K562 (cell line): ENCODE data around the gene SPEF1. TPM values are rescaled to one million over a fixed set of nuclear protein-coding genes. Genes with fewer than 3 reads are reported as not detected.
A peak's percentile ranks its signal among the peaks of the same experiment; 100 is the strongest.

Experiments
- GABPB1 ChIP-seq: sonication (generic); formaldehyde crosslinking; IDR thresholded peaks from 2 replicates; pipeline ENCODE4 v1.8.0; 2022; ENCODE audit warnings: mild to moderate bottlenecking, missing genetic modification reagents
- KAT7 ChIP-seq: sonication (generic); formaldehyde crosslinking; IDR thresholded peaks from 2 replicates; pipeline ENCODE4 v1.8.0; 2022; ENCODE audit warnings: missing genetic modification reagents, mild to moderate bottlenecking, borderline replicate concordance
- MAFK ChIP-seq: IDR thresholded peaks from 2 replicates; pipeline ENCODE4 v1.6.1; 2011; ENCODE audit warnings: low read length, improper control_type of control experiment
- NR2C2 ChIP-seq, 2 experiments: fragments of 200-800 bp in 1 of 2; sonication (Bioruptor generic) in 1 of 2; sonication (generic) in 1 of 2; formaldehyde crosslinking in 1 of 2; IDR thresholded peaks; 2 replicates each; pipeline versions ENCODE4 v1.6.1 to v1.8.0; 2016 to 2022; ENCODE audit warnings: mild to moderate bottlenecking in 1 of 2, missing compliant biosample characterization in 1 of 2, missing genetic modification characterization in 1 of 2, missing genetic modification reagents in 1 of 2
- POLR2B ChIP-seq: fragments of 450-650 bp; IDR thresholded peaks from 2 replicates; pipeline ENCODE4 v1.6.1; 2018; ENCODE audit warnings: low read depth; ENCODE audit not compliant: partially characterized antibody
- POLR3A ChIP-seq: IDR thresholded peaks from 2 replicates; pipeline ENCODE4 v1.6.1; 2011; ENCODE audit warnings: borderline replicate concordance, mild to moderate bottlenecking, moderate library complexity; ENCODE audit not compliant: insufficient read length, insufficient read depth; ENCODE audit errors: extremely low read depth
- RAD51 ChIP-seq: fragments of 450-650 bp; IDR thresholded peaks from 2 replicates; pipeline ENCODE4 v1.7.1; 2016; ENCODE audit warnings: low read depth, mild to moderate bottlenecking, borderline replicate concordance
- RHOXF2B ChIP-seq: fragments of 250-450 bp; sonication (Bioruptor Pico); conservative IDR thresholded peaks from 2 replicates; pipeline ENCODE4 v1.5.1; 2021
- TAF7 ChIP-seq: fragments of 450-650 bp; IDR thresholded peaks from 2 replicates; pipeline ENCODE4 v1.6.1; 2016; ENCODE audit warnings: missing genetic modification characterization, missing compliant biosample characterization
- ZNF23 ChIP-seq: fragments of 250-450 bp; sonication (Bioruptor Pico); IDR thresholded peaks from 2 replicates; pipeline ENCODE4 v1.4.0; 2020; ENCODE audit warnings: mild to moderate bottlenecking
- ZNF444 ChIP-seq: fragments of 250-450 bp; sonication (Bioruptor Pico); IDR thresholded peaks from 2 replicates; pipeline ENCODE4 v1.4.0; 2020; ENCODE audit warnings: mild to moderate bottlenecking, moderate library complexity
- polyA plus RNA-seq, 8 experiments: library from polyadenylated mRNA; depleted of rRNA in 4 of 8; stranded (reverse) in 5 of 8; unstranded in 3 of 8; fragments of >200 nt; fragmentation: Nextera tagmentation in 2 of 8; fragmentation: Illumina TruSeq in 1 of 8; extraction: Ambion mirVana in 2 of 8; extraction: Trizol in 1 of 8; gene quantifications; 2 replicates each; pipeline versions ENCODE4 v1.2.1 to v1.2.3, GENCODE V29; 2011 to 2014; ENCODE audit warnings: inconsistent platforms in 1 of 8, missing spikeins in 1 of 8
- total RNA-seq, 7 experiments: library from RNA; depleted of rRNA in 6 of 7; stranded (reverse); fragments of >200 nt in 6 of 7; fragmentation: Illumina TruSeq in 2 of 7; extraction: Trizol in 2 of 7; gene quantifications; 2 replicates each; pipeline versions ENCODE4 v1.2.1 to v1.2.3, GENCODE V29; 2011 to 2021; ENCODE audit warnings: low replicate concordance in 1 of 7
- TF ChIP-seq, protein P1 (sequence below): fragments of 450-650 bp; formaldehyde crosslinking; IDR thresholded peaks from 2 replicates; pipeline ENCODE4 v1.4.0; 2020; ENCODE audit warnings: mild to moderate bottlenecking, mixed read lengths
- TF ChIP-seq, protein P2 (sequence below): sonication (generic); formaldehyde crosslinking; IDR thresholded peaks from 2 replicates; pipeline ENCODE4 v1.8.1; 2022; ENCODE audit warnings: missing genetic modification reagents

Gene SPEF1
- total and polyA plus RNA-seq, 9 of the 15 experiments (the other 6 are each of a cell fraction or from before 2014, with no cell fraction given) = not detected

DNA sequence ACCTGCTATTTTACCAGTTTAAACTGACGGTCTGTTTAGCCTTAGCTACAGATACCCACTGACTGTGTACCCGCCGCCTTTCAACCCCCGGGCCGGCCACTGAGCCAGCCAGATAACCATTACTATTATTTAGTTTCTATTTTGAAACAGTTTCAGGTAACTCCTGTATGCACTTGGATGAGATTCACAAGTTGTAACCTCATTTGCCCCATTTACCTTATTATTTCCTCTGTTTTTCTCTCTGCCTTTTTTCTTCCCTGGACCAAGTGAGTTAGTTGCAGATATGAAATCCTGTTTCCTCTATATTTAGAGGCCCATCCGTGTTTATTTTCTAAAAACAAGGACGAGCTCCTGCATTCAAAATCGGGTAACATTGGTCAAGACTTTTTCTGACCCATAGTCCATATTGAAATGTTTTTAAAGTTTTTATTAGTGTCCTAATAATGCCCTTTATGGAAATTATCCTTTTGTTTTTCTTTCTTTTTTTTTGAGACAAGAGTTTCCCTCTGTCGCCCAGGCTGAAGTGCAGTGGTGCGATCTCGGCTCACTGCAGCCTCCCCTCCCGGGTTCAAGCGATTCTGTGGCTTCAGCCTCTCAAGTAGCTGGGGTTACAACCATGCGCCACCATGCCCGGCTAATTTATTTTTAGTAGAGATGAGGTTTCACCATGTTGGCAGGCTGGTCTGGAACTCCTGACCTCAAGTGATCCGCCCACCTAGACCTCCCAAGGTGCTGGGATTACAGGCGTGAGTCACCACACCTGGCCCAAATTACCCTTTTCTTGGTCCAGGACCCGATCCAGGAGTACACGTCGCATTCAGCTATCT is 39.9 kb upstream of the SPEF1 start (continued):
- TF ChIP-seq, protein P1, sequence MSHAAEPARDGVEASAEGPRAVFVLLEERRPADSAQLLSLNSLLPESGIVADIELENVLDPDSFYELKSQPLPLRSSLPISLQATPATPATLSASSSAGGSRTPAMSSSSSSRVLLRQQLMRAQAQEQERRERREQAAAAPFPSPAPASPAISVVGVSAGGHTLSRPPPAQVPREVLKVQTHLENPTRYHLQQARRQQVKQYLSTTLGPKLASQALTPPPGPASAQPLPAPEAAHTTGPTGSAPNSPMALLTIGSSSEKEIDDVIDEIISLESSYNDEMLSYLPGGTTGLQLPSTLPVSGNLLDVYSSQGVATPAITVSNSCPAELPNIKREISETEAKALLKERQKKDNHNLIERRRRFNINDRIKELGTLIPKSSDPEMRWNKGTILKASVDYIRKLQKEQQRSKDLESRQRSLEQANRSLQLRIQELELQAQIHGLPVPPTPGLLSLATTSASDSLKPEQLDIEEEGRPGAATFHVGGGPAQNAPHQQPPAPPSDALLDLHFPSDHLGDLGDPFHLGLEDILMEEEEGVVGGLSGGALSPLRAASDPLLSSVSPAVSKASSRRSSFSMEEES (CRISPR knock-in tag) = no peak
- TF ChIP-seq, protein P2, sequence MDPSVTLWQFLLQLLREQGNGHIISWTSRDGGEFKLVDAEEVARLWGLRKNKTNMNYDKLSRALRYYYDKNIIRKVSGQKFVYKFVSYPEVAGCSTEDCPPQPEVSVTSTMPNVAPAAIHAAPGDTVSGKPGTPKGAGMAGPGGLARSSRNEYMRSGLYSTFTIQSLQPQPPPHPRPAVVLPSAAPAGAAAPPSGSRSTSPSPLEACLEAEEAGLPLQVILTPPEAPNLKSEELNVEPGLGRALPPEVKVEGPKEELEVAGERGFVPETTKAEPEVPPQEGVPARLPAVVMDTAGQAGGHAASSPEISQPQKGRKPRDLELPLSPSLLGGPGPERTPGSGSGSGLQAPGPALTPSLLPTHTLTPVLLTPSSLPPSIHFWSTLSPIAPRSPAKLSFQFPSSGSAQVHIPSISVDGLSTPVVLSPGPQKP (CRISPR knock-in tag) = no peak
- TF ChIP-seq MAFK = no peak
- no peak for TF ChIP-seq ZNF444 (CRISPR knock-in tag)
- 0 out of 2 replicates have a peak, but pooled peaks have one; percentile 54 for TF ChIP-seq KAT7 (CRISPR knock-in tag)
- no peak for TF ChIP-seq ZNF23
- TF ChIP-seq GABPB1 (CRISPR knock-in tag) = no peak
- TF ChIP-seq NR2C2 (CRISPR knock-in tag; IDR thresholded peaks at IDR 0.05) = no peak
- TF ChIP-seq NR2C2 (tag; IDR thresholded peaks at IDR 0.05) = peak; percentile 93
- no peak for TF ChIP-seq RAD51
- TF ChIP-seq TAF7 (tag) = no peak
- TF ChIP-seq RHOXF2B (CRISPR knock-in tag) = no peak
- TF ChIP-seq POLR3A = no peak
- peak; percentile 37 for TF ChIP-seq POLR2B
- TF ChIP-seq, all 486 proteins: peak for 9
